Measurements from ENCODE around the gene NR6A1. TPM values are rescaled to one million over a fixed set of nuclear protein-coding genes. Genes with fewer than 3 reads are reported as not detected.

The NR6A1 gene
- total RNA-seq: 0.59 and 0.81 TPM in 2 replicates

- intact Hi-C loops (cut with micrococcal nuclease): loop anchor here (1.0 to 5.0 kb wide), 10 partner anchors 58 to 976 kb away; partner anchors contain the start of genes ARPC5L, HSPA5, PBX3 and PSMB7
Observed at GRCh38 chr9:124771021-124771866, at the start of gene NR6A1. NR6A1 (minus strand) TSS chr9:124771311.

- intact Hi-C loops (cut with micrococcal nuclease): no loop called here
Observed at GRCh38 chr9:124818431-124819281, 47.5 kb upstream of the NR6A1 start.

GRCh38 chr9:124815601-124816000, 44.5 kb upstream of the NR6A1 start:
- intact Hi-C loops (cut with micrococcal nuclease): no loop called here

DNA sequence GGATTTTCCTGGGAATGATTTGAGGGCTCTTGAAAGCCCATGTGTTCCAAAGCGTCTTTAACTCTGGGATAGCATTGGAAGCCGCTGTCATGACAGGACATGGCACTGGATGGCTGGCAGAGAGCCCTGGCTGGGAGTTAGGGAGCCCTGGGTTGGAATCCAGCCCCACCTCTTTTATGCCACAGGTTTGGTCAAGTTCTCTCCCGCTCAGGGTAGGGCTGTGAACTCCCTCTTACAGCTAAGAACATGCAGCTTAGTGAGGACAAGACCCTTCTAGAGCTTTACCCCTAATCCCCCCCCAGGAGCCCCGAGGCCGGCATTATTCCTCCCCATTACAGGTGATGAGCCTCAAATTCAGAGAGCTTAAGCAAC, 43.0 kb upstream of the NR6A1 start:
- intact Hi-C loops (cut with micrococcal nuclease): no loop called here

DNA sequence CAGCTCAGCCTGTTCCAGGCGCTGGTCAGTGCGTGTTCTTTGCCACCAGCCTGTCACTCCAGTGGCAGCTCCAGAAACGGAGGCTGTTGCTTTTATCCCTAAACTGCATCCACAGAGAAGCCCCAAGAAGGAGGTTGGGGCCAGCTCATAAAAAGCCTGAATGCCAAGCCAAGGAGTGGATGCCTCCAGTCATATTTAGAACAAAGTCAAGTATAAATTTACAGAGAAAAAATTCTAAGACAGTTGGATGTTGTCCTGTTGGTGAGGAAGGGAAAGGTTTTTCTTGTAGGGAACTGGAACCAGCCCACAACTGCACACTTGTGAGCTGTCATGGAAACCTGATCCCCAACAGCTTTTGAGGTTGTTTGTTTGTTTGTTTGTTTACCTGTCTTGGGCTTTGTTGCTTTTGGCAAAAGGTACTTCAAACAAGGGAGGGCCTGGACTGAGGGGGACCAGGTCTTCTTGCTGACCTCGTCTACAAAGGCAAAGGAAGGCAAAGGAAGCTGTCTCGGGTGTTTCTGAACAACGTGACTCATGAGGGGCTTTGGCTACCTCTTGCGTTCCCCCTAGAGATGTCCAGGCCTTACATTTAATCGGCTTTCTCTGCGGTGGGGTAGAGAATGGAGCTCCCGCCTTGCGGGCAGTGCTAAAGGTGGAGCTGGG, 42.5 kb upstream of the NR6A1 start:
- intact Hi-C loops (cut with micrococcal nuclease): no loop called here

DNA sequence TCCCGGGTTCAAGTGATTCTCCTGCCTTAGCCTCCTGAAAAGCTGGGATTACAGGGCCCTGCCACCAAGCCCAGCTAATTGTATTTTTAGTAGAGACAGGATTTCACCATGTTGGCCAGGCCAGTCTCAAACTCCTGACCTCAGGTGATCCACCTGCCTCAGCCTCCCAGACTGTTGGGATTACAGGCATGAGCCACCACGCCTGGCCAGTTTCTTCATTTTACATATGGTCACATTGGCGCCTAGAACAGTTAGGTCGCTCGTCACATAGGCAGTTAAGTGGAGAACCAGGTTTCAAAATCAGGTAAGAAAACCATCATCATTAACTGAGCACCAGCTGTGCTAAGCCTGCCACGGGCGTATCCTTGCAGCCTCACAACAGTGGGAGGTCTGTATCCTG, 41.9 kb upstream of the NR6A1 start:
- intact Hi-C loops (cut with micrococcal nuclease): no loop called here

DNA sequence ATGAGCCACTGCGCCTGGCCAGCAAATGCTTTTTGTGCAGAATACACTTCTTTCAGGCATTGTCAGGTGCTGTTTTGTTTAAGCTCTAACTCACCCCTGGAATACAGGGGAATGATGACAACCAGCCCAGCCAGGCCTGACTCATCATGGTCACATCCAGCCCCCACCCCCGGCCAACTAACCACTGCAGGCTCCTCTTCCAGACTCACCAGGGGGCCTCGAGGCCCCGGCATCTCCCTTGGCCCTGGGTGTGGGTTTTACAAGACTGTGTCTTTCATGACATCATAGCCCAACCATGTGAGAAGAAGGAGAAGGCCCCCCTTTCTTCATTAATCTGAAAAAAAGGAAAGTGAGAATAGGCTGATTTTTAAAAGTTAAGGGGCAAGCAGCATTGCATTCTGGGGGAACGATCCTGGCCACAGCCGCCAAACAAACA, 41.3 kb upstream of the NR6A1 start:
- intact Hi-C loops (cut with micrococcal nuclease): no loop called here

GRCh38 chr9:124810663-124811355, 39.7 kb upstream of the NR6A1 start:
- intact Hi-C loops (cut with micrococcal nuclease): no loop called here

GRCh38 chr9:124809741-124810500, 38.8 kb upstream of the NR6A1 start:
- intact Hi-C loops (cut with micrococcal nuclease): no loop called here

DNA sequence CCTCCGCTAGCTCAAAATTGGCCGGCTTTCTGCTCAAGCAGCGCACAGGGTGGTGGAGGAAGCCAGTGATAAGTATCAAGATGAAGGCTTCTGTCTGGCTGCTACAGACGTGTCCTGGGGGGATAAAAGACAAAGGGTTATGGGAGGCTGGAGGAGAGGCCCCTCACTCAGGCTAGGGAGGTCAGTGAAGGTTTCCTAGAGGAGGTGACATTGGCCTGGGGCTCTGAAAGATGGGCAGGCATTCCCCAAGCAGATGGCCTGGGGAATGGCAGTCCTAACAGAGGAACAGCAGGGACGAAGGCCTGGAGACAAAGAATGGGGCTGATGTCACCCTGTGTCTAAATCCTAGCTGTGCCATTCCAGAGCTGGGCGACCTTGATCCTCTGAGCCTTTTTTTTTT, 38.1 kb upstream of the NR6A1 start:
- intact Hi-C loops (cut with micrococcal nuclease): no loop called here

- intact Hi-C loops (cut with micrococcal nuclease): no loop called here
Observed at GRCh38 chr9:124808246-124808956, 37.3 kb upstream of the NR6A1 start.

- intact Hi-C loops (cut with micrococcal nuclease): no loop called here
Observed at GRCh38 chr9:124805186-124805585, 34.1 kb upstream of the NR6A1 start.

DNA sequence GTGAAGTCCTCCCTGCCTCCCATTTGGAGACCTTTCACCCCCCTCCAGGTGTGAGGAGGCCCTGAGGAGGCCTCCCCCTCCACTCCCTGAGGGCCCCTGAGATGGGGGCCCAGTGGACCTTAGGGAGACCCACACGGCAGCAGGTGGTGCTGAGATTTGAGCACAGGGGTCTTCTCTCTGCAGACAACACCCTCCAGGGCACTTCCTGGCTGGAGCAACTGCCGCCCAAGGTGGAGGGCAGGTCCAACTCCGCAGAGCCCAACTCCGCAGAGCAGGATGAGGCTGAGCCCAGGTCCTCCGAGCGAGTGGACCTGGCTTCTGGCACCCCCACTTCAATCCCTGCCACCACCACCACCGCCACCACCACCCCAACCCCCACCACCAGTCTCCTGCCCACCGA, 32.8 kb upstream of the NR6A1 start:
- intact Hi-C loops (cut with micrococcal nuclease): no loop called here

DNA sequence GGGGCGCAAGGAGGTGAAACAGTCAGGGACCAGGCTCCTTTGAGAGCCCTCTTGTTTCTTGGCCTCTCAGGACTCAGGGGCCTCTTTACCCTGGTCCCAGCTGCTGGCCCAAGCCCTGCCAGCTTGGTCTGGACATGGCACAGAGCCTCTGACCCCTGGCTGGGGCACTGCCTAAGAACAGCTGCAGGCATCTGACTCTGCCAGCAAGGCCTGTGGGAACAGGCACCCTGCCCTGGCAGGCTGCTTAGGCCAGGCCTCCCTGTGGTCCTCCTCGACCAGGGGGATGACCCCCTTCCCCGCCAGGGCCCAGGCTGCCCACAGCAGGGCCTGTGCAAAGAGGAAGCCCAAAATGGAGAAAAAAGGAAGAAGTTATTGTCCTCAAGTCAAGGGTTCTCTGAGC, 31.3 kb upstream of the NR6A1 start:
- intact Hi-C loops (cut with micrococcal nuclease): no loop called here

GRCh38 chr9:124801356-124801755, 30.2 kb upstream of the NR6A1 start:
- intact Hi-C loops (cut with micrococcal nuclease): no loop called here

DNA sequence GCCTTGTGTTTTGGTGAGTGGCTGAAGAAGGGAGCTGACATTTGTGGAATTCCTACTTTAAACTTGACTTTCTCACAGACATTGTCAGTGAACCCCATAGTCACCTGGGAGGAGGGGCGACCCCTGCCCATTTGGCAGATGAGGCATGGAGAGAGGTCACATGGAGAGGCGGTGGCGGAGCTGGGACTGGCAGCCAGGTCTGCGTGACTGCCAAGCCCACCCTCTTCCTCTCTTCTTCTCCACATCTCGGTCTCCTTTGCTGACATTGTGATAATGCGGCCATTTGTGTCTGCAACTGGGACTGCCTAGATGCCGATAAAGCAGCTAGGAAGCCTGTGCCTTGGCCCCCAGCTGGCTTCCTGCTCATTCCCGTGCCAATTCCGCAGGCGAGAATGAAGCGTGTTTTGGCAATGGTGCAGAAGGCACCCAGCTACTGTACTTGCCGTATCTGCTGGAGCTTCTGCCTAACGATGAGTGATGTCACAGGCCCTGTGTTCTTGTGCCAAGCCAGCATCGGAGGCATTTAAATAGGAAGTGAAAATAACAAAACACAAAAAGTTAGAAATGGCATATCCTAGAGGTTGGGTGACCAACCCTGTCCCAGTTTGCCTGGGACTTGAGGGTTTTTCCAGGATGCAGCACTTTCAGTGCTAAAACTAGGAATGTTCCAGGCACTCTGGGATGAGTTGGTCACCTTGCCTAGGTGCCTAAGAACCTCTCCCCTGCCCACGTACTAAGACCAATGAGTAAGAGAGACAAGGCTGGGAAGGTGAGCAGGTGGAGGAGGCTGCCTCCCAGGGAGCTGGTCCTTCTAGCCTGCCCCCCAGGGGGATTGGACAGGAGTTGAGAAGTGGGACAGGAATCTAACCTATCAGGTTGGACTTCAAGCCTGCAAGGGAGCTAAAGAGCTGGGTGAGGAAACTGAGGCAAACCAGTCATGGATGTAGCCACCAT, 29.5 kb upstream of the NR6A1 start:
- intact Hi-C loops (cut with micrococcal nuclease): no loop called here

DNA sequence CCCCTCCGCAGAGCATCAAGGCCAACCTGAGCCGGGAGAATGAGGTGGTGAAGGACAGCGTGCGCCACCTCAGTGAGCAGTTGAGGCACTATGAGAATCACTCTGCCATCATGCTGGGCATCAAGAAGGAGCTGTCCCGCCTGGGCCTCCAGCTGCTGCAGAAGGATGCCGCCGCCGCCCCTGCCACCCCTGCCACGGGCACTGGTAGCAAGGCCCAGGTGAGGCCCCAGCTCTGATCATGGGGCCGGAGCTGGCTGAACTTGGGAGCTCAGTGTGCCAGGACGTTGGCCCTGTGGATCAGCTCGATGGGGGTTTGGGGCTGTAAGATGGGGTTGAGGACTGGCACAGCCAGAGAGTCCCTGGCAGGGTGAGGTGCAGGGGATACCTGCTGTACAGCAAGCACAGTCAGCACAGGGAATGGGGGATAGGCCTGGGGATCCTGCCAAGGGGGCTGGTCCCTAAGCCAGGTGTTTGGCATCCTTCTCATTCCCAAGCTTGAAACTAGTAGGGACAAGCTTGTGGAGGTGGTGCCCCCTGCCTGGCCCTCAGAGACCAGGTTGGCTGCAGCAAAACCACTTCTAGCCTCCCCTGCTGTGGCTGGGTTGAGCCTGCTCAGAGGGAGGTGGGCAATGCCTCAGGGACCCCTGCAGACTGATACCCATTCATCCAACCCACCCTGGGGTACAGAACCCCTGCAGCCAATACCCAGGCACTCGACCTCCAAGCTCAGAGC, 28.3 kb upstream of the NR6A1 start:
- intact Hi-C loops (cut with micrococcal nuclease): no loop called here

All from T-helper 1 cell treated with Interleukin-12 subunit alpha and Interleukin-12 subunit beta and Interleukin-4 antibody, amounts not matched to agents 30 ng/mL and 1 ng/mL, for 36 hours (primary cell).